ENCODE measurements around the gene ZDHHC5.

Gene ZDHHC5

DNA sequence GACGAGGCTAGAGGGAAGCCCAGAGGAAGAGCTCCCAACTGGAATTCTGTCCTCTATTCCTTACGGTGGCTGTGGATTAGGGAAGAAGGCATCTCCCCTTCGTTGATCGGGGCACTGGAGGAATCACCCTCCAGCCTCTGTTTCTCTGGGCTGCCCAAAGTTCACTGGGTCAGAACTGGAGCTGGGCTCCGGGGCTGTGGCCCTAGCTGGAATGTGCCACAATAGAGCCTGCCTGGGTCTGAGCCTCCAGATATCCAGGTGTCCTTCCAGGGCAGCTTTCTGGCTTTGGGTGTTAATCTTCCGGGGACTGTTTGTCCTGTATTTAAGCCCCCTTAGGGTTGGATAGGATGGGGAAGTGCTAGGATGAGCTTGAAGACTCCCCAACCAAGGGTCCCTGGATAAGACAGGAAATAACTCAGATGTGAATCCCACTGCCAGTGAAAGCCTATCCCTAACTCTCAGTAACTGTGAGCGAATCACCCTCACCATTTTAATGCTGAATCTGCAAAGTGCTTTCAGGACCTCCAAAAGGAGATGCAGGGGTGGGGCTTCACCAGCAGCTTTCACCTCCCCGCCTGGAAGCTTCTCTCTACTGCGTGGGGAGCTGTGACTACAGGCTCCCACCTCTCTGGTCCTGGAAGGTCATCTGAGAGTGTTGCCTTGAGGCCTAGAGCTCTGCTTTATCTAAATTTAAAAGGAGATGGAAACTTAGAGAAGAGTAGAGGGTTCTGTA is 27.7 kb upstream of the ZDHHC5 start:
- peaks cover 71% of the 10 kb centered on the region for H3K4me1 Mint-ChIP-seq
- no peak for TF ChIP-seq CTCF (IDR thresholded peaks at IDR 0.05)
- H3K27me3 Mint-ChIP-seq (ENCODE audit: low read depth, poor library complexity): peaks cover 3% of the 10 kb centered on the region
- H3K4me3 Mint-ChIP-seq: peak overlapping the region; percentile 100
- no peak for DNase-seq
- peak overlapping the region; percentile 100 for H3K27ac Mint-ChIP-seq
- H3K9me3 Mint-ChIP-seq: no peaks in the 10 kb centered on the region
- peaks cover 34% of the 10 kb centered on the region for H3K36me3 Mint-ChIP-seq (ENCODE audit: low read depth)

DNA sequence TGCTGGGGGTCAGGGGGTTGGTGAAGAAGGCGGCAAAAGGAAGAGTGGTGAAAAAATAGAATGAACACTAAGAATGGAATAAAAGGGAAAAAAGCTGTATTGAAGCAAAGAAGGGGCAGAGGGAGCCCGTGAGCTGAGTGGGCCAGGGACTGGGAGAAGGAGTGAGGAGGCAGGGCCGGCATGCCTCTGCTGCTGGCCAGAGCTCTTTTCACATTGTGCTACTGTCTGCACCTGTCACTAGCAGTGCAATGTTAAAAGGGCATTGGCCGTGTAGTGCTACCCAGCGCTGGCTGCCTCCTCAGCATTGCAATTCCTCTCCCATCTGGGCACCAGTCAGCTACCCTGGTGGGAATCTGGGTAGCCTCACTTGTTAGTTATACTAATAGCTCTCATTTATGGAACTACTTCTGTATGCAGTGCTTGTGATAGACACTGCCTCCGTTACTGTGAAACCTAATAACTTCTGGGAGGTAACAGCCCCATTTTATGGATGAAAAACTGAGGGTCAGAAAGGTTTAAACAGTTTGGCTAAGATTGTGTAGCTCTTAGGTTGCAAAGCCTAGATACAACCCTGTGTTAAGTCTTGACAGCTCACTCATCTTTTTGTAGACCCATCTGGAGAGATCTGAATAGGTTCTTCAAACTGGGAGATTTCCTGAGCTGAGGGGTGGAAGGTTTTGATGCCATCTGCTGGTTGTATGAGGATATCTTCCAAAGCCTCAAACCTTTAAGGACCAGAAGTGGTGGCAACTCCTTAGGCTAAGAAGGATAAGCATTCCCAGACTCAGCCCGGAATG is 26.7 kb upstream of the ZDHHC5 start:
- TF ChIP-seq CTCF (IDR thresholded peaks at IDR 0.05): peak; percentile 9
- H3K27ac Mint-ChIP-seq: peak overlapping the region; percentile 100
- H3K4me3 Mint-ChIP-seq: peak overlapping the region; percentile 100
- H3K36me3 Mint-ChIP-seq (ENCODE audit: low read depth): peaks cover 34% of the 10 kb centered on the region
- no peaks in the 10 kb centered on the region for H3K9me3 Mint-ChIP-seq
- H3K4me1 Mint-ChIP-seq: peaks cover 81% of the 10 kb centered on the region
- DNase-seq: no peak
- H3K27me3 Mint-ChIP-seq (ENCODE audit: low read depth, poor library complexity): peaks cover 3% of the 10 kb centered on the region

DNA sequence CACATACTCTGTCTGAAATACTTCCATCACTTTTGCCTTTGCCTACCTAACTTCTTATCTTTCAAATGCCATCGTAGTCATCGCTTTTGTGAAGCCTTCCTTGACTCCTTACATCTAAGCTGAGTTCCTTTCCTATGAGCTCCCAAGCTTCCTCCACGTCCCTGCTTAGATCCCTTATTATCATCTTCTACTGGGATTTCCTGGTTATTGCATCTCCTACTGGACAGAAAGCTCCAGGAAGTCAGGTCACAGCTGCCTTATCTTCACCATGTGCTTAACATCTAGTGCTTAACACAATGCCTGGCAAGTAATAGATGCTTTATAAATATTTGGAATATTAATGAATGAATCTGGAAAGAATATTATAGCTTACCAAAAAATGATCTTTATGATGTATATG is 24.1 kb upstream of the ZDHHC5 start:
- Mint-ChIP-seq H3K4me1 (peaks cover 91% of the 10 kb centered on the region), H3K27ac (peak overlapping the region; percentile 60), H3K36me3 (ENCODE audit: low read depth) (peaks cover 34% of the 10 kb centered on the region), H3K27me3 (ENCODE audit: low read depth, poor library complexity) (peaks cover 3% of the 10 kb centered on the region), H3K9me3 (no peaks in the 10 kb centered on the region), H3K4me3 (peak overlapping the region; percentile 39)
- no peak for TF ChIP-seq CTCF (IDR thresholded peaks at IDR 0.05)
- DNase-seq: no peak

DNA sequence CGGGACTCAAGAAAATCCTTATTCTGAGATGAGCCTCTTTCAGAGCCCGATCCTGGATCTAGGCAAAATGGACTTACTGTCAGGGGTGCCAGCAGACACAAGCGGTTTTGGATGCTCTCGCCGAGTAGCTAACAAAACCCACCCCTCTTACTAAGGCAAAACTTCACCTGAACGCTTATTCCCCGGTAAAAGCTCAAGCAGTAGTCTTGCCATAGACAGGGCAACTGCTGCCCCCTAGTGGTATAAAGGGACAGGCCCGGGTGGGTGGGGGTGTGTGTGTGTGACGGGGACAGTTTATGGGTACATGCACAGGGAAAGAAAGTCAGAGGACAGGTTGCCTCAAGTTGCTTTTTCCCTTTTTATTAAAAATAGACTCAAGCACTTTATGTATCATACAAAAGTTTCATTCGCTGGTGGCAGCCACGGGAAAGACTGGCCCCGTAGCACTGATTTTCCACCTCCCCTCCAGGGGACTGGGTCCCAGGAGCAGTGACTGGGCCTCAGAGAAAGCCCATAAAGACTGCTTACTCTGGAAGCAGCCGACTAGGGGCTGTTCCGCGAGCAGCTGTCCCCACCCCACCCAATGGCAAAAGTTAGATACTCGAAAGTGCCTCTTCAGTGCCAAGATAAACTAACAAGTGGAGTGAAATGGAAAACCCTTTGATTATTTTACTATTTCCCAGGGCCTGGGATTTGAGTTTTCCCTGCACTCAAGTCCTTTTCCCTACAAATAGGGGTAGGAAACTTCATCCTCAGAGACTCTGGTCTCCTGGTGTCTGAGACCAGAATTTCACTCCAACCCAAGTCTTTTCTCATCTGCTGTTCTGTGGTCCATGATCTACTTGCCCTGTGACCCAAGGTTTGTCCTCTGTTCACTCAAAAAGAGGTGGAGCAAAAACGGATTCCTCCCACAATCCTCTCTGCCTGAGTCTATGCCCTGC is 22.9 kb upstream of the ZDHHC5 start:
- peak; percentile 82 for TF ChIP-seq CTCF (IDR thresholded peaks at IDR 0.05)
- H3K27me3 Mint-ChIP-seq (ENCODE audit: low read depth, poor library complexity): peaks cover 8% of the 10 kb centered on the region
- H3K4me1 Mint-ChIP-seq: peaks cover 98% of the 10 kb centered on the region
- H3K36me3 Mint-ChIP-seq (ENCODE audit: low read depth): peaks cover 34% of the 10 kb centered on the region
- H3K4me3 Mint-ChIP-seq: peak overlapping the region; percentile 36
- H3K27ac Mint-ChIP-seq: peak overlapping the region; percentile 82
- no peaks in the 10 kb centered on the region for H3K9me3 Mint-ChIP-seq
- DNase-seq: peak; percentile 89

GRCh38 chr11:57645689-57646085 is 22.2 kb upstream of the ZDHHC5 start:
- H3K36me3 Mint-ChIP-seq (ENCODE audit: low read depth): peaks cover 30% of the 10 kb centered on the region
- no peak overlapping the region for H3K4me3 Mint-ChIP-seq
- peaks cover 8% of the 10 kb centered on the region for H3K27me3 Mint-ChIP-seq (ENCODE audit: low read depth, poor library complexity)
- H3K4me1 Mint-ChIP-seq: peaks cover 98% of the 10 kb centered on the region
- peak overlapping the region; percentile 73 for H3K27ac Mint-ChIP-seq
- no peak for DNase-seq
- no peak for TF ChIP-seq CTCF (IDR thresholded peaks at IDR 0.05)
- no peaks in the 10 kb centered on the region for H3K9me3 Mint-ChIP-seq
